GM23338 (cell line): ENCODE measurements around the gene SDHAF3.

Source experiments
- POLR2AphosphoS5 ChIP-seq: IDR thresholded peaks from 2 replicates; pipeline ENCODE4 v1.6.1; 2016; ENCODE audit warnings: antibody characterized with exemption, low read depth
- TF ChIP-seq, protein P1 (sequence below), 2 experiments: fragments of 200-600 bp in 1 of 2; sonication (generic) in 1 of 2; conservative IDR thresholded peaks; 2 replicates each; pipeline versions ENCODE4 v1.5.1 to v1.6.1; 2016 to 2017; ENCODE audit warnings: antibody characterized with exemption in 2 of 2, low read depth in 2 of 2, mild to moderate bottlenecking in 2 of 2, moderate library complexity in 1 of 2
- TF ChIP-seq, protein P2 (sequence below): IDR thresholded peaks from one replicate; pipeline ENCODE4 v1.6.1; 2018; ENCODE audit warnings: antibody characterized with exemption; ENCODE audit not compliant: unreplicated experiment

- TF ChIP-seq, protein P1, sequence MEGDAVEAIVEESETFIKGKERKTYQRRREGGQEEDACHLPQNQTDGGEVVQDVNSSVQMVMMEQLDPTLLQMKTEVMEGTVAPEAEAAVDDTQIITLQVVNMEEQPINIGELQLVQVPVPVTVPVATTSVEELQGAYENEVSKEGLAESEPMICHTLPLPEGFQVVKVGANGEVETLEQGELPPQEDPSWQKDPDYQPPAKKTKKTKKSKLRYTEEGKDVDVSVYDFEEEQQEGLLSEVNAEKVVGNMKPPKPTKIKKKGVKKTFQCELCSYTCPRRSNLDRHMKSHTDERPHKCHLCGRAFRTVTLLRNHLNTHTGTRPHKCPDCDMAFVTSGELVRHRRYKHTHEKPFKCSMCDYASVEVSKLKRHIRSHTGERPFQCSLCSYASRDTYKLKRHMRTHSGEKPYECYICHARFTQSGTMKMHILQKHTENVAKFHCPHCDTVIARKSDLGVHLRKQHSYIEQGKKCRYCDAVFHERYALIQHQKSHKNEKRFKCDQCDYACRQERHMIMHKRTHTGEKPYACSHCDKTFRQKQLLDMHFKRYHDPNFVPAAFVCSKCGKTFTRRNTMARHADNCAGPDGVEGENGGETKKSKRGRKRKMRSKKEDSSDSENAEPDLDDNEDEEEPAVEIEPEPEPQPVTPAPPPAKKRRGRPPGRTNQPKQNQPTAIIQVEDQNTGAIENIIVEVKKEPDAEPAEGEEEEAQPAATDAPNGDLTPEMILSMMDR (conservative IDR thresholded peaks at IDR 0.05; ENCODE audit: low read depth in 2 of 2) = no peak
- TF ChIP-seq, protein P2, sequence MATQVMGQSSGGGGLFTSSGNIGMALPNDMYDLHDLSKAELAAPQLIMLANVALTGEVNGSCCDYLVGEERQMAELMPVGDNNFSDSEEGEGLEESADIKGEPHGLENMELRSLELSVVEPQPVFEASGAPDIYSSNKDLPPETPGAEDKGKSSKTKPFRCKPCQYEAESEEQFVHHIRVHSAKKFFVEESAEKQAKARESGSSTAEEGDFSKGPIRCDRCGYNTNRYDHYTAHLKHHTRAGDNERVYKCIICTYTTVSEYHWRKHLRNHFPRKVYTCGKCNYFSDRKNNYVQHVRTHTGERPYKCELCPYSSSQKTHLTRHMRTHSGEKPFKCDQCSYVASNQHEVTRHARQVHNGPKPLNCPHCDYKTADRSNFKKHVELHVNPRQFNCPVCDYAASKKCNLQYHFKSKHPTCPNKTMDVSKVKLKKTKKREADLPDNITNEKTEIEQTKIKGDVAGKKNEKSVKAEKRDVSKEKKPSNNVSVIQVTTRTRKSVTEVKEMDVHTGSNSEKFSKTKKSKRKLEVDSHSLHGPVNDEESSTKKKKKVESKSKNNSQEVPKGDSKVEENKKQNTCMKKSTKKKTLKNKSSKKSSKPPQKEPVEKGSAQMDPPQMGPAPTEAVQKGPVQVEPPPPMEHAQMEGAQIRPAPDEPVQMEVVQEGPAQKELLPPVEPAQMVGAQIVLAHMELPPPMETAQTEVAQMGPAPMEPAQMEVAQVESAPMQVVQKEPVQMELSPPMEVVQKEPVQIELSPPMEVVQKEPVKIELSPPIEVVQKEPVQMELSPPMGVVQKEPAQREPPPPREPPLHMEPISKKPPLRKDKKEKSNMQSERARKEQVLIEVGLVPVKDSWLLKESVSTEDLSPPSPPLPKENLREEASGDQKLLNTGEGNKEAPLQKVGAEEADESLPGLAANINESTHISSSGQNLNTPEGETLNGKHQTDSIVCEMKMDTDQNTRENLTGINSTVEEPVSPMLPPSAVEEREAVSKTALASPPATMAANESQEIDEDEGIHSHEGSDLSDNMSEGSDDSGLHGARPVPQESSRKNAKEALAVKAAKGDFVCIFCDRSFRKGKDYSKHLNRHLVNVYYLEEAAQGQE = no peak
- TF ChIP-seq POLR2AphosphoS5 = no peak
Measured at GRCh38 chr7:97174303-97174702, 56.8 kb downstream of the SDHAF3 start.
